ENCODE results near the gene PPM1G.
"Not testable (repeated sequence)": the region's sequence is repeated elsewhere in the genome, so short reads cannot be mapped to it uniquely, and the experiment has no call there.

Gene PPM1G

DNA sequence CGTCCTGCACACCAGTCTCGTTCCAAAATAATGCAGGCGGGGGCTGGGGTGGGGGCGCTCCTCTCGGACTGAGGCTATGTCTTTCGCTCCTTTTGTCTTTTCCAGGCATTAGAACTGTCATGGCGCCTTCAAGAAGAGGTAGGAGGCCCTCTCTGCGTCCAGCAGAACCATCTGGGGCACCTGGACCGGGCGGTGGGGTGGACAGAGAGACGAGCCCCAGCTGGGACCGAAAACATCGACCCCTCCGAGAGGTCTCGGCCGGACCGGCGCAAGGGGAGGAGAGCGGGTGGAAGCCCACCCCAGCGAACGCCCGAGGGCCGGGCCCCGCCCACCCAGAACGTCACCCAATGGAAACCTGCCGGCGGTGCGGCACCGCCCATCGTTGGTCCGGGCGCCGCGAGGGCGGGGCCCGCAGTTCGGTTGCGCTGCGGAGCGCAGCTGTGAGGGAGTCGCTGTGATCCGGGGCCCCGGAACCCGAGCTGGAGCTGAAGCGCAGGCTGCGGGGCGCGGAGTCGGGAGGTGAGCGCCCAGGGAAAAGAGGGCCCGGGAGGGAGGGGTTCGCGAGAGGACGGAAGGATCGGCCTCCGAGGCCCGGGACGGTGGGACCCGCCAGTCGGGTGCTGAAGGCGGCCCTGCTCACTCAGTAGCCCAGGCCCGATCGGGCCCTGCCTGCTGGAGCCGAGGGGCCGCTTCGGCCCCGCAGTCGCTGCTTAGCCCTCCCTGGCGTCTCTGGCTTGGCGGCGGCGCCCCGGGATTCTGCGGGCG lies 19.0 kb upstream of the PPM1G start, which contains the start of gene NRBP1:
Gene NRBP1, plus strand, starts transcription at position 419 of the 765 bp plus-strand sequence. CDS start 4,643 bp downstream, outside the sequence.
- peak within 1 kb of the TSS; percentile 98 for H3K4me3 ChIP-seq (ENCODE audit: low read length)
- TF ChIP-seq ZNF274 (IDR thresholded peaks at IDR 0.05; ENCODE audit: low read depth, low read length): no peak

DNA sequence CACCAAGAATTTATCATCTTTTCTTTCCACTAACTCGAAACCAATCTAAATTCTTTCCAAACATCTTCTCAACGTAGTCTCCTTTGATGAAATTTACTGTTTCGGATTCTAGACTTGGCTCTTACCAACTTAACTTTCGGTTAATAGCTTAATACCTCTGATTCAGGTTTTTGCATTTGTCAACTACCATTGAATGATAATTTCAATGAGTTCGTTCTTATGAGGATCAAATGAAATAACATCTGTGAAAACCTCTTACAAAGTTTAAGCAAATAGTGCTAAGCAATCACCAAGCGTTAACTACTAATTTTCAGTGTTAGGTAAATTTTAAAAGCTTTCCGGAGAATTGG lies 18.4 kb upstream of the PPM1G start:
- TF ChIP-seq ZNF274 (IDR thresholded peaks at IDR 0.05; ENCODE audit: low read depth, low read length): no peak
- H3K4me3 ChIP-seq (ENCODE audit: low read length): peak overlapping the region; percentile 98

DNA sequence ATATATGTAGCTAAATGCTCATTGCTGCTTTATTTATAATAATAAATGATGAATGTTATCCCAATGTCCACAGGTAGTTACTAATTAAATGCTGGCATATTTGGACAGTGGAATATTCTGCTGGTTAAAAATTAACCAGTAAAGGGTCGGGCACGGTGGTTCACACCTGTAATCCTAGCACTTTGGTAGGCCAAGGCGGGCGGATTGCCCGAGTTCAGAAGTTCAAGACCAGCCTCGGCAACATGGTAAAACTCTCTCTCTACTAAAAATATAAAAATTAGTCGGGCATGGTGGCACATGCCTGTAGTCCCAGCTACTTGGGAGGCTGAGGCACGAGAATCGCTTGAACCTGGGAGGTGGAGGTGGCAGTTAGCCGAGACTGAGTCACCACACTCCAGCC lies 15.6 kb upstream of the PPM1G start:
- H3K4me3 ChIP-seq (ENCODE audit: low read length): not testable (repeated sequence)

DNA sequence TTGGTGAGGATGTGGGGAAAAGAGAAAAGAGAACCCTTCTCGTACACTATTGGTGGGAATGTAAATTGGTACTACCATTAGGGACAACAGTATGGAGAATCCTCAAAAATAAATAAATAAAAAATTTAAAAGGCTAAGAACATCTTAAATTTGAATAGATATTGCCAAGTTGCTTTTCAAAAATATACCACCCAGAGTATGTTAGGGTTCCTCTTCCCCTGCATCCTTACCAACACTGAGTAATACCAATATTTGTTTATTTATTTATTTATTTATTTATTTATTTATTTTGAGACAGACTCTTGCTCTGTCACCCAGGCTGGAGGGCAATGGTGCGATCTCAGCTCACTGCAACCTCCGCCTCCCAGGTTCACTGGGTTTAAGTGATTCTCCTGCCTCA lies 13.6 kb upstream of the PPM1G start:
- H3K4me3 ChIP-seq (ENCODE audit: low read length): no peak overlapping the region
- no peak for TF ChIP-seq ZNF274 (IDR thresholded peaks at IDR 0.05; ENCODE audit: low read depth, low read length)

DNA sequence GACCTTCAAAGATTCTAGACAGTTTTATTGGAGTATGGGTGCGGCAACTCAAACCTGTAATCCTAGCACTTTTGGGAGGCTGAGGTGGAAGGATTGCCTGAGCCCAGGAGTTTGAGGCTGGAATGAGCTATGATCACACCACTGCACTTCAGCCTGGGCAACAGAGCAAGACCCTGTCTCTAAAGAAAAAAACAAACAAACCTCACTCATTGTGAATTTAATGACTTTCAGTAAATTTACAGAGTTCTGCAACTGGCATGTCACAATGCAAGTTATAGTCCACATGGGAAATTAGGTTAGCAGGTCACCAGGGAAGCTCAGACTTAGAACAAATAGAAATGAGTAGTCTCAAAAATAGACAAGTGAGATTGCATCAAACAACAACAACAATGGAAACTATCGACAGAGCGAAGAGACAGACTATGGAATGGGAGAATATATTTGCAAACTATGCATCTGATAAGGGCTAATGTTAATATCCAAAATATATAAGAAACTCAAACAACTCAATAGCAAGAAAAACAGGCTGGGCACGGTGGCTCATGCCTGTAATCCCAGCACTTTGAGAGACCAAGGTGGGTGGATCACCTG lies 12.4 kb upstream of the PPM1G start:
- no peak overlapping the region for H3K4me3 ChIP-seq (ENCODE audit: low read length)
- no peak for TF ChIP-seq ZNF274 (IDR thresholded peaks at IDR 0.05; ENCODE audit: low read depth, low read length)

DNA sequence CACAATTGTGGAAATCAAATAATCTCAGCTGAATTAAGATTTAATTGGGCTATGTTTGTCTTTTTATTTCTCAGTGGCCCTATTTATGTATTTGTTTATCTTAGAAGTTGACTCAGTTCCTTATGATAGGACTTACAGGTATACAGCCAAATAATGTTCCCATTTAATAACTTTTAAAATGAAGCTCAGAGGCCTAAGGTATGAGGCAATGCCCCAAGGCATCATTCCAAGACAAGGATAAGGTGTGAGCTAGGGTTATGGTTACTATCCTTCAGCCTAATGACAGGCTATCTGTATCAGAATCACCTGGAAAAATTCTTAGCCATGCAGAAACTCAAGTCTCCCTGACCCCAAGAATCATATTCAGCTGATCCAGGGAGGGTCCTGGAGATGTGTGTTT lies 11.6 kb upstream of the PPM1G start:
- no peak for TF ChIP-seq ZNF274 (IDR thresholded peaks at IDR 0.05; ENCODE audit: low read depth, low read length)
- no peak overlapping the region for H3K4me3 ChIP-seq (ENCODE audit: low read length)

DNA sequence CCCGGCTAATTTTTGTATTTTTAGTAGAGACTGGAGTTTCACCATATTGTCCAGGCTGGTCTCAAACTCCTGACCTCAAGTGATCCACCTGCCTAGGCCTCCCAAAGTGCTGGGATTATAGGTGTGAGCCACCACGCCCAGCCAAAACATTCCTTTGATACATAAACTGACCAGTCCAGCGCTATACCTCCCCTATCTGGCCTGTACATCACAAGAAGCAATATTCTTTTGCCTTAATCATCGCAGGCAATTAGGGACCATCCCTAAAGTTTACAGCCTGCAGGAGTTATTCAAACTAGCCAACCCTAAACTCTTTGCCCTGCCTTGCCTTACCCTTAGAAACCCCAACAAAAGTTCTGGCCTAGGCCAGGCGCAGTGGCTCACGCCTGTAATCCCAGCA lies 6.8 kb upstream of the PPM1G start:
- no peak overlapping the region for H3K4me3 ChIP-seq (ENCODE audit: low read length)
- no peak for TF ChIP-seq ZNF274 (IDR thresholded peaks at IDR 0.05; ENCODE audit: low read depth, low read length)

DNA sequence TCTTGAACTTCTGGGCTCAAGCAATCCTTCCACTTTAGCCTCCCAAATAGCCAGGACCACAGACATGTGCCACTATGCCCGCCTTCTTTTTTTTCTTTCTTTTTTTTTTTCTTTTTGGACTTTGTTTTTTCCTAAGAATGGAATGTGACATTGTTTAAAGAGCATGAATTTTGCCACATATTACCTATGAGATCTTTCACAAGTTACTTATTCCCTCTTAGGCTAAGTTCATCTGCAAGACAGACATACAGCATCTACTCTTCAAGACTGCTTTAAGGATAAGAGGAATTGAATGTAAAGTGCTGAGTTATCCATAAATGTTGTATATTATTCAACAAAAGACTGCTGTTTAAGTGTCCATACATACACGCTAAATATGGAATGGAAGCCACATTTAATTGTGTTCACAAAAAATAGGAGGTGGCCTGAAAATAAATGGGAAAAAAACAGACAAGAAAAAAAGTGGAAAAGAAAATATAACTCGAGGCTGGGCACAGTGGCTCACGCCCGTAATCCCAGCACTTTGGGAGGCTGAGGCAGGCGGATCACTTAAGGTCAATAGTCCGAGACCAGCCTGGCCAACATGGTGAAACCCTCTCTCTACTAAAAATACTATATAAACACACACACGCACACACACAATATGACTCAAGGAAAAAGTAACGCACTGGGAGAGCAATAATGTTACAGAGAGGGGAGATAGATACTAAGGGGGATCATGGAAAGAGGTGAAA lies 3.2 kb upstream of the PPM1G start:
- TF ChIP-seq ZNF274 (IDR thresholded peaks at IDR 0.05; ENCODE audit: low read depth, low read length): no peak
- no peak overlapping the region for H3K4me3 ChIP-seq (ENCODE audit: low read length)

DNA sequence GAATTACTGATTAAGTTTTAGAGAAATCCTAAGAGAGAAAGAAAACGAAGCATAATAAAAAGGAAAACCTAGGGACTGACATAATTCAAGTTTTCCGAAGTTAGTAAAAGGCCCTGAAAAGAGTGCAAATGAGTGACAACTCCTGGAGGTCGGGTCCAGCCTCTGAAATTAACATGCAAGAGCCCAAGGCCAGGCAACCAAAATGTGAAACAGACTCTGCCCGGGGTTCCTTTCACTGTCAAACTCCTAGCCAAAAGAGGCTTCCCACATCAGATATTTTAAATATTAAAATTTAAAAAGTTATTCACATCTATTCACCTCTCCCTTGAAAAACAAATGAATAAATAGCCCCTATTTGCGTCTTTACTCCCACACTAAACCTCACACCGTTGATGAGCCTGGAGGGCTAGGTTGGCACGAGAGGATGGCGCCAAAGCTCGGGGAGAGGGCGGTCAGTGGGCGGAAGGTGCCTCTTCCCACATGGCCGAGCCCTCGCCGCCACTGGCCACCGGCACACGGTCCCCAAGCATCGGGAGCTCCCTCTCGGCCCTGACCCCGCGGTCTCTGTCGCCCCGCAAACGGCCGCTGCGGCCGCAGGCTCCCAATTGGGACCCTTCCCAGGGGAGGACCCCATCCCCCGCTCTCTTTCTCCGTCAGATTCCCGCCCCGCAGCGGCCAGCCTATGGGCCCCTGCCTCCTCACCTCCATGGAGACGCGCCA lies 630 bp downstream of the PPM1G start:
- peak overlapping the region; percentile 90 for H3K4me3 ChIP-seq (ENCODE audit: low read length)
- no peak for TF ChIP-seq ZNF274 (IDR thresholded peaks at IDR 0.05; ENCODE audit: low read depth, low read length)

DNA sequence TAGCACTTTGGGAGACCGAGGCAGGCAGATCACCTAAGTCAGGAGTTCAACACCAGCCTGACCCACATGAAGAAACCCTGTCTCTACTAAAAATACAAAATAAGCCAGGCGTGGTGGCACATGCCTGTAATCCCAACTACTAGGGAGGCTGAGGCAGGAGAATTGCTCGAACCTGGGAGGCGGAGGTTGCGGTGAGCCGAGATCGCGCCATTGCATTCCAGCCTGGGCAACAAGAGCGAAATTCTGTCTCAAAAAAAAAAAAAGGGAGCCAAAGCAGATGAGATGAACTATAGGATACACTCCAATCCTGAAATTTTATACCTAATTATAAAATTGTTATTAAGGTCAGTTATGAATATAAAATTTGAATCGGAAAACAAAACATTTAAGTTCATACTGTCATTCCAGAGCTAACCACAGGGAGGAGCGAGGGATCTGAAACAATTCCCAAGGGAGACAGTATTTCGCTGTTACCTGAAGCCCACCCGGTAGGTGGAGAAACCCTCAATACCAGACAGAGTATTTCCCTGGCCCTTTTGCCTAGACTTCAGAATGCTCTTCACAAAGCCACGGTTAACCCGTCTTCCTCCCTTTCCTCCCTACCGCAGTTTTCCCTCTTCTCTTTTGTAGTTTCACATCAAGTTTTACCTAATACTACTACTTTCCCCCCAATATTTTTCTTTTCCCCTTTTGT lies 1.4 kb downstream of the PPM1G start:
- H3K4me3 ChIP-seq (ENCODE audit: low read length): peak overlapping the region; percentile 90
- TF ChIP-seq ZNF274 (IDR thresholded peaks at IDR 0.05; ENCODE audit: low read depth, low read length): no peak

DNA sequence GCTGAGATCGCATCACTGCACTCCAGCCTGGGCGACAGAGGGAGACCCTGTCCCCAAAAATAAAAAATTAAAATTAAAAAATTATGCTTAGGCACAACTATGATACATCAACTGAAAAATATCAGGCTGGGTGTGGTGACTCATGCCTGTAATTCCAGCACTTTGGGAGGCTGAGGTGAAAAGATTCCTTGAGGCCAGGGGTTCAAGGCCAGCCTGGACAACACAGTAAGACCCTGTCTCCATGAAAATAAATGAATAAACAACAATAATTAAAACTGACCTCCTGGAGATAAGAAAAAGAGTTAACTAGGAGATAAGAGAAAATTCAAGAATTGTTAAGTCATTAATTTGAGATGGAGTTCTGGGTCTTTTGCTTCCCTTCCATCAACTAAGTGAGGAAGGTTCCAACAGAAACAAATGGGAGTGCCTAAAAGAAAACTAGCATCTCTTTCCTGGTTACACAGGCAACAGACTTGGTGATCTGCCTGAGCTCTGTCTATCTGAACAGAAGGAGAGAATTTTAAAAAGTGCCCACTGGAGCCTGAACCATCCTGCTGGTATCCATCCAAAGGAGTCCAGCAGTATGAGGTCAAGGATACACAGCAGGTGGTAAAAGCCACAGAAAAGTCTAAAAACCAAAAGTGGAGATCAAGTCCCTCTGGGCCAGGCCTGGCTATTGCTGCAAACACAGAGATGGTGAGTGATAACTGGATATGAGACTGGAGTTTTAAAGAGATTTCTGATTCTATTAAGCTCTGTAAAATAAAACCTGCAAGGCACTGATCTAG lies 8.8 kb downstream of the PPM1G start:
- H3K4me3 ChIP-seq (ENCODE audit: low read length): no peak overlapping the region
- TF ChIP-seq ZNF274 (IDR thresholded peaks at IDR 0.05; ENCODE audit: low read depth, low read length): no peak

DNA sequence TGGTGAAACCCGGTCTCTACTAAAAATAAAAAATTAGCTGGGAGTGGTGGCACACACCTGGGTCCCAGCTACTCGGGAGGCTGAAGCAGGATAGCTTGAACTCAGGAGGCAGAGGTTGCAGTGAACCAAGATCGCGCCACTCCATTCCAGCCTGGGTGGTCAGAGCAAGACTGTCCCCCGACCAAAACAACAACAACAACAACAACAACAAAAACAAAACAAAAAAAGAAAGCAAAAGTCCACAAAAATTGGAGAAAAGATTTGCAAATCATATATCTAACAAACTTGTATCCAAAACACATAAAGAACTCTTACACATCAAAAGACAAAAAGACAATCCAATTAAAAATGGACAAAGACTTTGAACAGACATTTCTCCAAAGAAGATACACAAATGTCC lies 10.4 kb downstream of the PPM1G start:
- TF ChIP-seq ZNF274 (IDR thresholded peaks at IDR 0.05; ENCODE audit: low read depth, low read length): no peak
- no peak overlapping the region for H3K4me3 ChIP-seq (ENCODE audit: low read length)

DNA sequence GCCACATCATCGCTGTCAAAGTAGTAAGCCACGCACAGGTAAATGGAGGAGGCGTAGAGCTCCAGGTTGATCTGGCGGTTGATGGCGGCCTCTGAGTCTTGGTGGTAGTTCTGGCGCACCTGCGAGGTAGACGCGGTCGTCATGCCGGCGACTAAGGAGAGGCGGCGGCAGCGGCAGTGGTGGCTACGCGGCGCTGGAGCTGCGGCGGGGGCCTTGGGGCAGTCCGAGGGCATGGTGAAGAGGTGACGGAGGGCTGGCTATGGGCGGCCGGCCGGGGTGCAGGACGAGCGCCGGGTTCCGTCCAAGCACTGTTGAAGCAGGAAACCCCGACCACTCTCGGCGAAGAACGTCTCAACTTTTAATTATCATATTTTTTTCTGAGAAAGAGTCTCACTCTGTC lies 16.2 kb downstream of the PPM1G start:
- no peak for TF ChIP-seq ZNF274 (IDR thresholded peaks at IDR 0.05; ENCODE audit: low read depth, low read length)

More for the DNA sequence above, 16.2 kb downstream of the PPM1G start:
- H3K4me3 ChIP-seq (ENCODE audit: low read length): no peak overlapping the region
